CD4-positive, alpha-beta T cell treated with Interleukin-4 for 4 hours (primary cell): ENCODE data around the gene DLGAP4.

Source experiments
- DNase-seq: peaks from one replicate; pipeline ENCODE4 v3.0.0-alpha.2; 2020

Gene DLGAP4

DNA sequence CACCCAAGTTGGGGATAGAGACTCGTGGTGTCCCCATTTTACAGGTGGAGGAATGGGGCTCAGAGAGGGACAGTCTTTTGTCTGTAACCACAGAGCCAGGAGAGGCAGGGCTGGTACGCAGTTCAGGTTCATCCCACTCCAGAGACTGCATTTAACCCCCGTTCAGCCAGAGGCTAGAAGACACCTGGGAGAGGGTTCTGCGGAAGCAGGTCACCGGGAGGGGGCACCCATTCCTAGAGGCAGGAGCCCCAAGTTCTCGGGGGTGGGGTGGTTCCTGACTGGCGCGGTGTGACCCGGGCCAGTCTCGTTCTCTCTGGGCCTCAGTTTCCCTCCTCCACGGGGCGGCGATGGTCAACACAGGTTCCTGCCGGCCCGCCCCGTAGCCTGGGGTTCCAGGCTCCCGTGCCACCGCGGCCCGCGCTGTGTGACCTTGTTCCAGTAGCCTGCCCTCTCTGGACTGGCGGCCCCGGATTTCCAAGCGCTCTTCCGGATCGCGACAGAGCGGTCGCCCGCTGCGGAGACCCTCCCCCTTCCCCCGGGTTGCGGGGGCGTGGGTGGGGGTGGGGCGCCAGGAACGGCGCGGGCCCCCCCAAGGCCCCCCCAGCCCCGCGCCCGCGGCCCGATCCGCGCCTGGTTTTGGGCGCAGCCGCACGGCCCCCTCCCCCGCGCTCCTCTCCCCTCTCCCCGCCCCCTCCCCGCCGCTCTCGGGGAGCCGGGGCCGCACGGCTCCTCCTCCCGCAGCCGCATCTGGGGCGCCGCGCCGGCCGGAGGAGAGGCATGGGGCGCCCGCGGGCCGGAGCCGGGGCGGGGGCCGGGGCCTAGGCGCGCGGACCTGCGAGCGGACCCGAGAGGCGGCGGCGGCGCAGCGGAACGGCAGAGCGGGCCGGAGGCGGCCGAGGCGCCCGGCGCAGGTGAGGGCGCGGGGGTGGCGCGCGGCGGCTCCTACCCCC is at the start of gene DLGAP4:
TSS of gene DLGAP4 (plus strand) at position 738 of the 950 bp plus-strand sequence. CDS start 125,379 bp downstream, outside the sequence.
- DNase-seq: no peak

DNA sequence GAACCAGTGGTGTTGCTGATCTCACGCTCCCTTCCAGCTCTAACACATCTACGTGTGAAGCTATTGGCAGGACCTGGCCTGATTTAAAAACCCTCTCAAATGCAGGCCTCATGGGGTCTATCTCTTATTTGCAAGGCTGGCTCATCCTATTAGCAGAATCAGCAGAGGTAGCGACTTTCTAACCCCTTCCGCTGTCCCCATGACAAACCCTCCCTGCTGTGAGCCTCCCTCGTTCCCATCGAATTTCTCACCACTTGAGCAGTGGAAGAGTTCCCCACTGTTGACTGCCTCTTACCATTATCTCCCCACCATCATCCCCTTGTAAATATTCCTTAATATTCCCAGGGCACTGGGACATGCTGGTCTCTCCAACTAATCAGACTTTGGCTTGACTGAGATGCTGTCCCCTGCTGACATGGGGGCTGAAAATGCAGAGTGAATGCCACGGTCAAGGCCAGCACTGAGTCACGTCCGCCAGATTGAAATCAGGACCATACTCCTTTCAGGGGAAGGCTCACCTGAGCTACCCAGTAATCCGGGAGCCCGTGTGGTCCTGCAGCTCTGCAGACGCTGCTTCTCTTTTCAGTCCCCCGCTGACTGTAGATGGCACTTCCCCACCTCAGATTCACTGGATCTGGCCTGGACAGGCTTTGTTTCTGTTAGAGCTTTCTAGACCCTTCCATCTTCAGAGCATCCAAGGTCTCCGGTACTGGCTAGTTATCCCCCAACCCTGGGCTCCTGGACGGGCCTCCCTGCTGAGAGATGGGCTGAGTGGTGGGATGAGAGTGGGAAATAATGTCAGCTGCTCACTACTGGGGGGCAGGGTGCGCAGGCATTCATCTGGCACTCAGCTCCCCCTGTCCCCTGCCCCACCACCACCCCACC is 46.7 kb upstream of the DLGAP4 start:
- no peak for DNase-seq

DNA sequence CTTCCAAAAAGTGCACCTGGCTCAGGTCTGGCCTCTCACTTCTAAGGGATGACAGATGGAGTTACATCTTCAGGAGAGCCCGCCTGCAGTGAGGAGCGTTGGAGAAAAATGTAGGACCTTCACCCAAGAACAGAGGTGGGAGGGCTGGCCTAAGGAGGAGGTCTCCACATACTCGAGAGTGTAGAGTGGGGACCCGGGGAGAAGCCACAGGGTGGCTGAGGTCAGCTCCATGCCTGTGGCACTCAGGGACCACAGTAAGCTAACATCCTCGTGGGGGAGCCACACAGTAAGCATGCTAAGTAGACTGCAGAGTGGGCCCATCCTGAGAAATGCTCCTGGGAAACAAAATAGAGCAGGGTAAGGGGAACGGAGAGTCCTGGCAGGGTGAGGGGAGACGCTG is 45.8 kb upstream of the DLGAP4 start:
- no peak for DNase-seq

DNA sequence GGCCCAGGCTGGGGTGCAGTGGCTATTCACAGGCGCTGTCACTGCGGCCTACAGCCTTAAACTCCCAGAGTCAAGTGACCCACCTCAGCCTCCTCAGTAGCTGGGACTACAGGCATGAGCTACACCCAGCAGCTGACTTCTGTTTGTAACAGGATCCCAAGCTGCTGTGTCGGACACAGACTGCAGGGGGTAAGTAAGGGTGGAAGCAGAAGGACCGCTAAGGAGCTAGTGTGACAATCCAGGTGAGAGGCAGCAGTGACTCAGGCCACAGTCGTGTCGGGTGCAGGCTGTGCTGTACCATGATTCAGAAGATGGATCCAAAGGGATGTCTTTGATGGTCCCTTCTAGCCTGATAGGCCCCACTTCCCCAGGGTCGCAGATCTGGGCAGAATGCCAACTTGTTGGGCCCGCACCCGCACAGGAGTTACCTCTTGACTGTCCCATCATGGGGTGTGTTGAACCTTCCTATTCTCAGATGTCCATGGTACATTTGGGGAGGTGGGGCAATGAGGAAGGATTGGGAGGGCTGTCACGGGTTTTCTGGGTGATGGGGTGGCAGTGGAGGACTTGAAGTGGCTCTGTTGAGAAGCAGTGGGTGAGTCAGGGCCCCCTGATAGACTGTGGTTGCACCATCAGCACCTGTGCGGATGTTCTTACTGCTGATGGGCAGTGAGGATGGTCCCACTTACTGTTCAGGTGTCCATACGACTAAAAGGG is 44.6 kb upstream of the DLGAP4 start:
- no peak for DNase-seq

DNA sequence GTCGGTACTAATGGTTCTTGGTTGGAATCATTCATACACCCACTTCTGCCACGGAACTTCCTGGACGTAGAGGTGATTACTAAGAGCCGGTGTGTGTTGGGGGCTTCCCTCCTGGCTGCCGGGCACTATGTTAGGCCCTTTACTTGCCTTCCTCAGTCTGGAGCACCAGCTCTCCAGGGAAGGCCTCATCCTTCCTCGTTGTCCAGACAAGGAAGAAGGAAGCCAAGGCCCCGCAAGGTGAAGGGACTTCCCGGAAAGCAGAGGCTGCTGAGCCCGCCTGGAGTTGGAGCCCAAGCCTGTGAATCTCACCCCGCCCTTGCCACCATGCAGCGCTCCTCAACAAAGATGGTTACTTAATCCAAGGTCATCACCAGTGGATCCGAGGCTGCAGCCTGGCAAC is 43.7 kb upstream of the DLGAP4 start:
- DNase-seq: no peak

GRCh38 chr20:36264426-36265246 is 41.5 kb upstream of the DLGAP4 start:
- DNase-seq: no peak

DNA sequence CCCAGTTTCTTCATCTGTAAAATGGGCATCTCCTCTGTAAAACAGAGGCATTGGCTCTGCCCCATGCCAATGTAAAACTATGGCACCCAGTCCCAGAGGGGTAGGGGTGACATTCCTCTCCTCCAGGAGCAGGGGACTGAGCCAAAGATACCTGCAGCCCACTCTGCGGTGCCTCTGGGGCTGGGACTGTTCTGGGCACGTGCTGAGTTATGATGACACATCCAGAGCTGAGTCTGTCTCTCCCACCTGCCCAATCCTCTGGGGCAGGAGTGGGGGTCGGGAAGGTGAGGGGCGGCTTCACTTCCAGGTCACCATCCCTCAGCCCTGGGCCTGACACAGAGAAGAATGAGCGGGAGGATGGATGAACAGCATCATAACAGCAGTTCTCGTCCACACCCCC is 40.0 kb upstream of the DLGAP4 start:
- no peak for DNase-seq

DNA sequence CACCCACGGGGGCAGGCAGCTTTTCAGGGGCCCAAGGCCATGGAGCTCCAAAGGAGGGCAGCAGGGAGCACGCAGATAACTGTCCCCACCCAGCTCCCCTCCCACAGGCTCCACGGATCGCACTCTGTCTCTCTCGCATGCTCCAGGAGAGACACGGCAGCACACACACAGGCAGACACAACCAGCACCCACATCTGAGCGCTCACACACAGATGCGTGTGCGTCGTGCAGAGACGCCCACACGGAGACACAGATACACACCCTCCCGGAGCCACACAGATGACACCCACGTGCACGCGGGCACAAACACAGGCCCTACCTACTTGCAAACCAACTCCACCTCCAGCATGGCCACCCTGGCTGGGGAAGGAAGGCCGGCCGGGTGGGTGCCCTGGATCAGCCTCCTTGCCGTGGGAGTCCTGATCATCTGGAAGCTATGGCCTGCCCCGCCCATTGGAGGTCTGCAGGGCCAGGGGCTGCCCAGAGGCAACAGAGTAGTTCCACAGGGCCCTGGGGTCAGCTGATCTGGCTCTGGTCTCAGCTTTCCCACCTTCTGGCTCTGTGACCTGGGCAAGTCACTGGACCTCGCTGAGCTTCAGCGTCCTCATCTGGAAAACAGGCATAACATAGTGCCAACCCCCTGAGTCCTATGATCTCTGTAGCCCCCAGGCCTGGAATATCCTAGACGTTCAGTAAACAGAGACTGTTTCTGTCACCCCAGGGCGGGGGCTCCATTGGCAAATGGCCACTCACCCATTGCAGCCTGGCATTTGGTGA is 38.3 kb upstream of the DLGAP4 start:
- no peak for DNase-seq

GRCh38 chr20:36268440-36269342 is 37.4 kb upstream of the DLGAP4 start:
- no peak for DNase-seq

DNA sequence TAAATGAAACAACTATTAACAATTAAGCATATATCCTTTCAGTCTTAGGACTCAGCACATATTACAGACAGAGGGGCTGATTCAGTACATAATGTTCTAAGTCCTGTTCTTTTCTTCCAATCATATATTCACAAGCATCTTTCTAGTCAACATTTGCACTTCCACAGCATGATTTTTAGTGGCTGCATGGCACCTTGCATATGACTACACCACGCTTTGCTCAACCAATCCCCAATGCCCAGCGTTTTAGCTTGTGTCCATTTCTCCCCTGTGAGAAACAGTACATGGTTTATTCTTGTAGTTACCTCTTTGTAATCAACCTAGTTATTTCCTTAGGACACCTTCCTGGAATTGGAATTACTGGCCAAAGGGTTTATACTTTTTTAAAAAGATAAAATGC is 36.6 kb upstream of the DLGAP4 start:
- no peak for DNase-seq

- DNase-seq: no peak
Measured at GRCh38 chr20:36270744-36271638, 35.1 kb upstream of the DLGAP4 start.

DNA sequence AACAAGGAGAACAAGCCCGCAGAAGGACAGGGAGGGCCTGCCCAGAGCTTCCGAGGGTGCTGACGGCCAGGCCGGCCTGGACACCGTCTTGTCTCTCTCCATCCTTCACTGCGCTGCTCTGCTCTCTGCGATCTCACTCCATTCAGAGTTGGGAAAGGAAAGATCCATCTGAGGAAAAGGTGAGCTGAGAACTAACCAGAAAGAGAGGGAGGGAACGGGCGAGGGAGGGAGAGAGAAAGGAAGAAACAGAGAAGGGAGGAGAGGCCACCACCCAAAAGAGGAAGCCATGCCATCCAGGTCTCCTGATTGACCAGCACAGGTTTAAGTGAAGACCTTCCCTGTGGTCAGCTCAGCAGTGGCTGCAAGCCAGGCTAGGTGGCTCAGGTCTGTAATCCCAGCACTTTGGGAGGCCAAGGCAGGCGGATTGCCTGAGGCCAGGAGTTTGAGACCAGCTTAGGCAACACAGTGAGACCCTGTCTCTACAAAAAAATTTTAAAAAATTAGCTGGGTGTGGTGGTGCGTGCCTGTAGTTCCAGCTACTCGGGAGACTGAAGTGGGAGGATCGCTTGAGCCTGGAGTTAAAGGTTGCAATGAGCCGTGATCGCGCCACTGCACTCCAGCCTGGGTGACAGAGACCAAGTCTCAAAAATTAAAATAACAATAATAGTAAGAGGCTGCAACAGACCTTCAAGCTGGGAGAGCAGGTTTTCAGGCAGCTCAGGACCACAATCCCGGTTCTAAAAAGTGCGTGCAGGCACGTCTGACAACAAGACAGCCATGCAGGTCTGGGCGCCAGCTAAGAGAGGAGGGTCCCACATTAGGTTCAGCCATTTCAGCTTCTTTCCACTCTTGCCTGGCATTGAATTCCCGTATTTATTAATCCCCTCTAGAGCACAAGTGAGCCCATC is 34.2 kb upstream of the DLGAP4 start:
- no peak for DNase-seq

DNA sequence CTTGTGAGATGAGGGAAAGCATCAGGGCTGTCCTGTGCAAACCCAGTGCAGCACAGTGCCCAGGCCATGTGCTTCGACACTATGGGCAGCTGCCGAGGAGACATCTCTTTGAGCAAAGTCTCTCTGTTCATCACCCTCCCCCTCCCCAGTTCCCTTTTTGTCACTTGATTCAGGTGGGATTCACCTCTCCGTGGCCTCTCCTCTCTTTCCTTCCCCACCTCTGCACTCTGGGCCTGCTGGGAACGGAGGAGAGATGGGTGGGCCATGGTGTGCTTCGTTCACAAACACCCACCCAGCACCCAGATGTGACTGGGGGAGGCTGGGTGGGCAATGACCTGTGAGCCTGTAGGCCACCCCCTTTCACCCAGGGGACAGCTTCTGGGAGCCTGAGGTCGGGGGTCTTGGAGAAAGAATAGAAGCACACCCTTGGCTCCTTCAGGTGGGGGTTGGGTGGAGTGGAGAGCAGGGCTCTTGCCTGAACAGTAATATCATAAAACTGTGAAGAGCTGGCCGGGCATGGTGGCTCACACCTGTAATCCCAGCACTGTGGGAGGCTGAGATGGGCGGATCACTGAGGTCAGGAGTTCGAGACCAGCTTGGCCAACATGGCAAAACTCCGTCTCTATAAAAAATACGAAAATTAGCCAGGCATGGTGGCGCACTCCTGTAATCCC is 33.5 kb upstream of the DLGAP4 start:
- DNase-seq: no peak

- no peak for DNase-seq
Measured at GRCh38 chr20:36273414-36274180, 32.5 kb upstream of the DLGAP4 start.

- DNase-seq: no peak
Measured at GRCh38 chr20:36274181-36274841, 31.8 kb upstream of the DLGAP4 start.

GRCh38 chr20:36275011-36275410 is 31.1 kb upstream of the DLGAP4 start:
- no peak for DNase-seq
